ENCODE measurements around the gene POLE2. TPM values are rescaled to one million over a fixed set of nuclear protein-coding genes. Genes with fewer than 3 reads are reported as not detected.

The POLE2 gene
- total and polyA plus RNA-seq, 2 of the 13 experiments (the other 11 are each of a cell fraction or from before 2014, with no cell fraction given), result 16.6 to 37.0 TPM

DNA sequence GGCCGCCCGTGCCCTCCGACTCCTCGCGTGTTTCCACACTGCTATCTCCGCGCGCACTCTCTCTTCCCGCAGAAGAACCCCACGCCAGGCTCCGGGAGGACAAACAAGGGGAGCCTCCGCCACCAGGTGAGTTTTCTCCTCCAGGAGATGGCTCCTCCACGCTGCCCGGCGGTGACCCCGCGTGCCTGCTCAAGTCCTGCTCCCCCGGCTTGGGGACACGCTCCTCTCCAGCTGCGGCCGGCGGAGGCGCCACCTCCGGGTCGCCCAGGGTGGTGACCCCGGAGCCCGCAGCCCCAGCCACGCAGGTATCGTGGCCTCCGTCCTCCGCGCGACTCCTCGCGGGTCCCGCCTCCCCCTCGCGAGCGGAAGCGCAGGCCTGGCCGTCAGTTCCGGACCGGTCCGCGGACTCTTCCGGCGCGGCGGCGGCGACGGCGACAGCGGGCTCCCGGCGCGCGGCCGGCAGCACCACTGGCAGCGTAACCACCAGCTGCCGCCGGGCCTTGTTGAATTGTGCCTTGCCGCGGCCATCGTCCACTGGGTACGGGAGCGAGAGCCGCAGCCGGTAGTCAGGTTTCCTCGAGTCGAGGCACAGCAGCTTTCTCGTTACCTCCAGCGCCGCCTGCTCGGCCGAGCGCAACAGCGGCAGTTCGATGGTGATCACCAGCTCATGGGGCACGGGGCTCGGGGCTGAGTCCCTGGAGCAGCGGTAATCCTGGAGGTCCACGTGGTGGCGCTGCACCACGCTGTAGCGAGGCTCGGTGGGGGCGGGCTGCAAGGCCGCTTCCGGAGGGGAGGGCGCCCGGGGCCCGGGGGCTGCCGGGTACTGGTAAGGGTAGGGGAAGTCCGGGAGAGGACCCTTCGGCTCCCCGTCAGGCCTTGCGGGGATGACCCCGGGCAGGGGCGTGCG is 54.1 kb downstream of the POLE2 start (continued):
- TF ChIP-seq, protein P1, sequence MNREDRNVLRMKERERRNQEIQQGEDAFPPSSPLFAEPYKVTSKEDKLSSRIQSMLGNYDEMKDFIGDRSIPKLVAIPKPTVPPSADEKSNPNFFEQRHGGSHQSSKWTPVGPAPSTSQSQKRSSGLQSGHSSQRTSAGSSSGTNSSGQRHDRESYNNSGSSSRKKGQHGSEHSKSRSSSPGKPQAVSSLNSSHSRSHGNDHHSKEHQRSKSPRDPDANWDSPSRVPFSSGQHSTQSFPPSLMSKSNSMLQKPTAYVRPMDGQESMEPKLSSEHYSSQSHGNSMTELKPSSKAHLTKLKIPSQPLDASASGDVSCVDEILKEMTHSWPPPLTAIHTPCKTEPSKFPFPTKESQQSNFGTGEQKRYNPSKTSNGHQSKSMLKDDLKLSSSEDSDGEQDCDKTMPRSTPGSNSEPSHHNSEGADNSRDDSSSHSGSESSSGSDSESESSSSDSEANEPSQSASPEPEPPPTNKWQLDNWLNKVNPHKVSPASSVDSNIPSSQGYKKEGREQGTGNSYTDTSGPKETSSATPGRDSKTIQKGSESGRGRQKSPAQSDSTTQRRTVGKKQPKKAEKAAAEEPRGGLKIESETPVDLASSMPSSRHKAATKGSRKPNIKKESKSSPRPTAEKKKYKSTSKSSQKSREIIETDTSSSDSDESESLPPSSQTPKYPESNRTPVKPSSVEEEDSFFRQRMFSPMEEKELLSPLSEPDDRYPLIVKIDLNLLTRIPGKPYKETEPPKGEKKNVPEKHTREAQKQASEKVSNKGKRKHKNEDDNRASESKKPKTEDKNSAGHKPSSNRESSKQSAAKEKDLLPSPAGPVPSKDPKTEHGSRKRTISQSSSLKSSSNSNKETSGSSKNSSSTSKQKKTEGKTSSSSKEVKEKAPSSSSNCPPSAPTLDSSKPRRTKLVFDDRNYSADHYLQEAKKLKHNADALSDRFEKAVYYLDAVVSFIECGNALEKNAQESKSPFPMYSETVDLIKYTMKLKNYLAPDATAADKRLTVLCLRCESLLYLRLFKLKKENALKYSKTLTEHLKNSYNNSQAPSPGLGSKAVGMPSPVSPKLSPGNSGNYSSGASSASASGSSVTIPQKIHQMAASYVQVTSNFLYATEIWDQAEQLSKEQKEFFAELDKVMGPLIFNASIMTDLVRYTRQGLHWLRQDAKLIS (CRISPR knock-in tag; IDR thresholded peaks at IDR 0.05), result no peak
- no peak for TF ChIP-seq ZSCAN29 (CRISPR knock-in tag; conservative IDR thresholded peaks at IDR 0.05)
- TF ChIP-seq, protein P2, sequence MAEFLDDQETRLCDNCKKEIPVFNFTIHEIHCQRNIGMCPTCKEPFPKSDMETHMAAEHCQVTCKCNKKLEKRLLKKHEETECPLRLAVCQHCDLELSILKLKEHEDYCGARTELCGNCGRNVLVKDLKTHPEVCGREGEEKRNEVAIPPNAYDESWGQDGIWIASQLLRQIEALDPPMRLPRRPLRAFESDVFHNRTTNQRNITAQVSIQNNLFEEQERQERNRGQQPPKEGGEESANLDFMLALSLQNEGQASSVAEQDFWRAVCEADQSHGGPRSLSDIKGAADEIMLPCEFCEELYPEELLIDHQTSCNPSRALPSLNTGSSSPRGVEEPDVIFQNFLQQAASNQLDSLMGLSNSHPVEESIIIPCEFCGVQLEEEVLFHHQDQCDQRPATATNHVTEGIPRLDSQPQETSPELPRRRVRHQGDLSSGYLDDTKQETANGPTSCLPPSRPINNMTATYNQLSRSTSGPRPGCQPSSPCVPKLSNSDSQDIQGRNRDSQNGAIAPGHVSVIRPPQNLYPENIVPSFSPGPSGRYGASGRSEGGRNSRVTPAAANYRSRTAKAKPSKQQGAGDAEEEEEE (CRISPR knock-in tag; IDR thresholded peaks at IDR 0.05; ENCODE audit: borderline replicate concordance), result no peak
- no peak; the same call in 1 of the 2 replicates for TF ChIP-seq ZNF343 (CRISPR knock-in tag; IDR thresholded peaks at IDR 0.05)
- TF ChIP-seq KDM6A (CRISPR knock-in tag; IDR thresholded peaks at IDR 0.05; ENCODE audit: low read depth), result 0 out of 2 replicates have a peak, but pooled peaks have one; percentile 17
- no peak for TF ChIP-seq ZBTB1 (CRISPR knock-in tag; IDR thresholded peaks at IDR 0.05; ENCODE audit: borderline replicate concordance)
- no peak for TF ChIP-seq DZIP1 (CRISPR knock-in tag; IDR thresholded peaks at IDR 0.05)
- peak; percentile 88 for TF ChIP-seq ZBTB7B (CRISPR knock-in tag; IDR thresholded peaks at IDR 0.05)
- TF ChIP-seq ZBTB21 (CRISPR knock-in tag; IDR thresholded peaks at IDR 0.05), result no peak
- peak; percentile 66; the same call in 1 of the 2 replicates for TF ChIP-seq ATF2 (CRISPR knock-in tag; IDR thresholded peaks at IDR 0.05)
- TF ChIP-seq EEA1 (CRISPR knock-in tag; IDR thresholded peaks at IDR 0.05; ENCODE audit: borderline replicate concordance), result 0 out of 2 replicates have a peak, but pooled peaks have one; percentile 81
- TF ChIP-seq SKI (IDR thresholded peaks at IDR 0.05; ENCODE audit: partially characterized antibody), result no peak
- TF ChIP-seq ZNF530 (CRISPR knock-in tag; IDR thresholded peaks at IDR 0.05; ENCODE audit: low read depth), result no peak
- TF ChIP-seq FOXK2 (IDR thresholded peaks at IDR 0.05), result no peak
- TF ChIP-seq PHF5A (CRISPR knock-in tag; IDR thresholded peaks at IDR 0.05; ENCODE audit: low read depth, unreplicated experiment), result peak; percentile 63
- TF ChIP-seq SP5 (CRISPR knock-in tag; IDR thresholded peaks at IDR 0.05; ENCODE audit: borderline replicate concordance, low read depth), result peak; percentile 36; the same call in 1 of the 2 replicates
- peak; percentile 41; the same call in 1 of the 2 replicates for TF ChIP-seq ZNF556 (CRISPR knock-in tag; IDR thresholded peaks at IDR 0.05; ENCODE audit: borderline replicate concordance)
- no peak for TF ChIP-seq IKZF1 (IDR thresholded peaks at IDR 0.05)
- peak; percentile 44 for TF ChIP-seq ZNF274 (CRISPR knock-in tag; IDR thresholded peaks at IDR 0.05)
